H9 (cell line): Measurements from ENCODE around the gene ALDH9A1. TPM values are rescaled to one million over a fixed set of nuclear protein-coding genes. Genes with fewer than 3 reads are reported as not detected.

Experiments
- DNase-seq: peaks from one replicate; pipeline ENCODE4 v3.0.0-alpha.2; 2017
- H2AFZ ChIP-seq: one replicate; pipeline ENCODE4 v1.6.1; 2013; ENCODE audit warnings: mild to moderate bottlenecking, low read length, control low read depth, moderate library complexity
- H2AK5ac ChIP-seq: 2 replicates; pipeline ENCODE4 v1.6.1; 2013; ENCODE audit warnings: low read length, control low read depth, mixed read lengths; ENCODE audit not compliant: insufficient read length
- H2BK120ac ChIP-seq: one replicate; pipeline ENCODE4 v1.6.1; 2013; ENCODE audit warnings: low read depth, mild to moderate bottlenecking, low read length, control low read depth, inconsistent platforms; ENCODE audit not compliant: poor library complexity, severe bottlenecking
- H2BK12ac ChIP-seq: 2 replicates; pipeline ENCODE4 v1.6.1; 2013; ENCODE audit warnings: low read length, control low read depth, mixed read lengths, low read depth; ENCODE audit not compliant: insufficient read length
- H2BK15ac ChIP-seq: 2 replicates; pipeline ENCODE4 v1.6.1; 2013; ENCODE audit warnings: low read depth, low read length, control low read depth
- H2BK20ac ChIP-seq: one replicate; pipeline ENCODE4 v1.6.1; 2013; ENCODE audit warnings: low read depth, mild to moderate bottlenecking, low read length, control low read depth, inconsistent platforms; ENCODE audit not compliant: poor library complexity, severe bottlenecking
- H2BK5ac ChIP-seq: 2 replicates; pipeline ENCODE4 v1.6.1; 2013; ENCODE audit warnings: low read length, control low read depth, mixed read lengths; ENCODE audit not compliant: insufficient read length
- H3K14ac ChIP-seq: 2 replicates; pipeline ENCODE4 v1.6.1; 2013; ENCODE audit warnings: low read length, control low read depth; ENCODE audit not compliant: insufficient read depth
- H3K18ac ChIP-seq: 2 replicates; pipeline ENCODE4 v1.6.1; 2013; ENCODE audit warnings: low read depth, mild to moderate bottlenecking, mixed read lengths, low read length, control low read depth; ENCODE audit not compliant: insufficient read length
- H3K23ac ChIP-seq: 2 replicates; pipeline ENCODE4 v1.6.1; 2013; ENCODE audit warnings: low read length, control low read depth, mixed read lengths, low read depth; ENCODE audit not compliant: insufficient read length
- H3K23me2 ChIP-seq: 2 replicates; pipeline ENCODE4 v1.6.1; 2013; ENCODE audit warnings: low read depth, mild to moderate bottlenecking, mixed read lengths, low read length, control low read depth; ENCODE audit not compliant: insufficient read length, poor library complexity, severe bottlenecking
- H3K27ac ChIP-seq: 2 replicates; pipeline ENCODE4 v1.5.1; 2013; ENCODE audit warnings: low read length, control low read depth, mixed read lengths, low read depth; ENCODE audit not compliant: insufficient read length
- H3K27me3 ChIP-seq: 2 replicates; pipeline ENCODE4 v1.6.1; 2013; ENCODE audit warnings: low read length, control low read depth, inconsistent platforms; ENCODE audit not compliant: insufficient read depth
- H3K4ac ChIP-seq: 2 replicates; pipeline ENCODE4 v1.6.1; 2013; ENCODE audit warnings: low read depth, mild to moderate bottlenecking, control low read depth, inconsistent platforms, low read length, moderate library complexity
- H3K4me1 ChIP-seq: 2 replicates; pipeline ENCODE4 v1.6.1; 2013; ENCODE audit warnings: low read length, control low read depth, inconsistent platforms; ENCODE audit not compliant: insufficient read depth
- H3K4me2 ChIP-seq: 2 replicates; pipeline ENCODE4 v1.6.1; 2013; ENCODE audit warnings: low read length, control low read depth, mixed read lengths; ENCODE audit not compliant: insufficient read length, insufficient read depth
- H3K56ac ChIP-seq: 2 replicates; pipeline ENCODE4 v1.6.1; 2013; ENCODE audit warnings: low read depth, mild to moderate bottlenecking, mixed read lengths, low read length, control low read depth; ENCODE audit not compliant: insufficient read length
- H3K79me1 ChIP-seq: 2 replicates; pipeline ENCODE4 v1.6.1; 2013; ENCODE audit warnings: low read depth, mild to moderate bottlenecking, moderate library complexity, low read length, control low read depth, inconsistent platforms; ENCODE audit not compliant: insufficient read depth, poor library complexity, severe bottlenecking
- H3K79me2 ChIP-seq: 2 replicates; pipeline ENCODE4 v1.6.1; 2013; ENCODE audit warnings: low read length, control low read depth, inconsistent platforms; ENCODE audit not compliant: insufficient read depth
- H3K9ac ChIP-seq: 2 replicates; pipeline ENCODE4 v1.6.1; 2013; ENCODE audit warnings: low read length, control low read depth, mixed read lengths; ENCODE audit not compliant: insufficient read length; ENCODE audit errors: extremely low read depth
- H3K9me3 ChIP-seq: one replicate; pipeline ENCODE4 v1.6.1; 2013; ENCODE audit warnings: low read depth, low read length, inconsistent platforms; ENCODE audit not compliant: control insufficient read depth
- H3T11ph ChIP-seq: one replicate; pipeline ENCODE4 v1.6.1; 2013; ENCODE audit warnings: mild to moderate bottlenecking, low read length, control low read depth, inconsistent platforms
- H4K20me1 ChIP-seq: one replicate; pipeline ENCODE4 v1.6.1; 2013; ENCODE audit not compliant: control insufficient read depth, insufficient read length, insufficient read depth
- H4K5ac ChIP-seq: 2 replicates; pipeline ENCODE4 v1.6.1; 2013; ENCODE audit warnings: low read depth, mild to moderate bottlenecking, mixed read lengths, low read length, control low read depth; ENCODE audit not compliant: insufficient read length
- H4K8ac ChIP-seq: replicated peaks from 2 replicates; pipeline ENCODE4 v1.6.1; 2013; ENCODE audit warnings: low read length, control low read depth, mixed read lengths, low read depth; ENCODE audit not compliant: insufficient read length
- H4K91ac ChIP-seq: 2 replicates; pipeline ENCODE4 v1.6.1; 2013; ENCODE audit warnings: low read depth, mild to moderate bottlenecking, moderate library complexity, mixed read lengths, low read length, control low read depth; ENCODE audit not compliant: insufficient read length
- H3K27ac Mint-ChIP-seq, 3 experiments: 2 replicates in 2 of 3; 3 replicates in 1 of 3; pipeline ENCODE4 v1.8.0; 2020 to 2021; ENCODE audit warnings: mixed read lengths in 3 of 3, mild to moderate bottlenecking in 1 of 3, moderate library complexity in 1 of 3
- H3K27me3 Mint-ChIP-seq: 2 replicates; pipeline ENCODE4 v1.8.0; 2021; ENCODE audit warnings: low read depth, mild to moderate bottlenecking, moderate library complexity, mixed read lengths
- H3K36me3 Mint-ChIP-seq, 3 experiments: 2 replicates in 2 of 3; 3 replicates in 1 of 3; pipeline ENCODE4 v1.8.0; 2020 to 2021; ENCODE audit warnings: low read depth in 3 of 3, mixed read lengths in 3 of 3; ENCODE audit not compliant: insufficient read depth in 1 of 3
- H3K4me1 Mint-ChIP-seq, 2 experiments: 2 replicates each; pipeline ENCODE4 v1.8.0; 2020; ENCODE audit warnings: mixed read lengths in 2 of 2
- H3K4me3 Mint-ChIP-seq, 2 experiments: 2 replicates in 1 of 2; 3 replicates in 1 of 2; pipeline ENCODE4 v1.8.0; 2020 to 2021; ENCODE audit warnings: mild to moderate bottlenecking in 2 of 2, mixed read lengths in 2 of 2, moderate library complexity in 1 of 2
- H3K9me3 Mint-ChIP-seq, 2 experiments: 2 replicates in 1 of 2; 3 replicates in 1 of 2; pipeline ENCODE4 v1.8.0; 2020; ENCODE audit warnings: mild to moderate bottlenecking in 2 of 2, mixed read lengths in 2 of 2, moderate library complexity in 1 of 2
- WGBS: extraction: QIAGEN DNeasy Blood & Tissue Kit; methylation state at CpG from one replicate; pipeline ENCODE4 v1.1.7; 2013; ENCODE audit warnings: missing lambda C conversion rate, low lambda C conversion rate, mixed read lengths; ENCODE audit not compliant: insufficient read length; ENCODE audit errors: extremely low coverage; 5-methylcytosine and 5-hydroxymethylcytosine counted together
- total RNA-seq: library from RNA; stranded (reverse); gene quantifications from 2 replicates; pipeline ENCODE4 v1.2.1, GENCODE V29; 2021
- TF ChIP-seq, protein P1 (sequence below): fragments of 200-600 bp; sonication (generic); conservative IDR thresholded peaks from 3 replicates; pipeline ENCODE4 v1.8.0; 2021; ENCODE audit warnings: antibody characterized with exemption, mild to moderate bottlenecking

Gene ALDH9A1
- total RNA-seq, 1 experiment from 2014 or later = 55.0 TPM

DNA sequence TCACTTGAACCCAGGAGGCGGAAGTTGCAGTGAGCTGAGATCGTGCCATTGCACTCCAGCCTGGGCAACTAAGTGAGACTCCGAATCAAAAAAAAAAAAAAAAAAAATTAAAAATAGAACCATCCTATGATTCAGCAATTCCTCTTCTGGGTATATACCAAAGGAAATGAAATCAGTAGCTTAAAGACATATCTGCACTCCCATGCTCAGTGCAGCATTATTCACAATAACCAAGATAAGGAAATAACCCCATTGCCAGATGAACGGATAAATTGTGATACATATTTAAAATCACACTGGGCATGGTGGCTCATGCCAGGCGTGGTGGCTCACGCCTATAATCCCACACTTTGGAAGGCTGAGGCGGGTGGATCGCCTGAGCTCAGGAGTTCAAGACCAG, 23.8 kb downstream of the ALDH9A1 start:
- H3K4me3 Mint-ChIP-seq = no peak overlapping the region

More for the DNA sequence above, 23.8 kb downstream of the ALDH9A1 start:
- no peak overlapping the region for H2BK15ac ChIP-seq
- H3K79me1 ChIP-seq = no peaks in the 10 kb centered on the region
- Mint-ChIP-seq H3K27ac (no peak overlapping the region), H3K9me3 (peaks cover 2 to 5% of the 10 kb centered on the region in 2 experiments; a peak in 3 of 5 replicates), H3K4me1 (no peaks in the 10 kb centered on the region), H3K27me3 (no peaks in the 10 kb centered on the region), H3K36me3 (peaks cover 33 to 65% (median 59%) of the 10 kb centered on the region in 3 experiments; a peak in 6 of 7 replicates)
- no peak overlapping the region for H4K91ac ChIP-seq
- H3K18ac ChIP-seq = no peak overlapping the region
- H3K27me3 ChIP-seq = no peaks in the 10 kb centered on the region
- H4K20me1 ChIP-seq = no peaks in the 10 kb centered on the region
- H4K8ac ChIP-seq = no peak overlapping the region
- no peaks in the 10 kb centered on the region for H3K79me2 ChIP-seq
- H2AFZ ChIP-seq = no peak overlapping the region
- no peak overlapping the region for H2BK120ac ChIP-seq
- no peak overlapping the region for H3K9ac ChIP-seq
- DNase-seq = no peak
- no peak overlapping the region for H4K5ac ChIP-seq
- no peak overlapping the region for H3K14ac ChIP-seq
- no peak overlapping the region for H3K4me2 ChIP-seq
- no peak overlapping the region for H3T11ph ChIP-seq
- no peak overlapping the region for H2BK12ac ChIP-seq
- no peak overlapping the region for H2BK20ac ChIP-seq
- no peak overlapping the region for H2AK5ac ChIP-seq
- H3K56ac ChIP-seq = no peak overlapping the region
- no CpG with 5 or more reads among the region's 8 CpGs for WGBS
- H3K23me2 ChIP-seq = no peaks in the 10 kb centered on the region
- no peak overlapping the region for H2BK5ac ChIP-seq
- H3K27ac ChIP-seq = no peak overlapping the region
- H3K9me3 ChIP-seq = no peaks in the 10 kb centered on the region
- no peak overlapping the region for H3K23ac ChIP-seq
- H3K4ac ChIP-seq = no peak overlapping the region
- TF ChIP-seq, protein P1, sequence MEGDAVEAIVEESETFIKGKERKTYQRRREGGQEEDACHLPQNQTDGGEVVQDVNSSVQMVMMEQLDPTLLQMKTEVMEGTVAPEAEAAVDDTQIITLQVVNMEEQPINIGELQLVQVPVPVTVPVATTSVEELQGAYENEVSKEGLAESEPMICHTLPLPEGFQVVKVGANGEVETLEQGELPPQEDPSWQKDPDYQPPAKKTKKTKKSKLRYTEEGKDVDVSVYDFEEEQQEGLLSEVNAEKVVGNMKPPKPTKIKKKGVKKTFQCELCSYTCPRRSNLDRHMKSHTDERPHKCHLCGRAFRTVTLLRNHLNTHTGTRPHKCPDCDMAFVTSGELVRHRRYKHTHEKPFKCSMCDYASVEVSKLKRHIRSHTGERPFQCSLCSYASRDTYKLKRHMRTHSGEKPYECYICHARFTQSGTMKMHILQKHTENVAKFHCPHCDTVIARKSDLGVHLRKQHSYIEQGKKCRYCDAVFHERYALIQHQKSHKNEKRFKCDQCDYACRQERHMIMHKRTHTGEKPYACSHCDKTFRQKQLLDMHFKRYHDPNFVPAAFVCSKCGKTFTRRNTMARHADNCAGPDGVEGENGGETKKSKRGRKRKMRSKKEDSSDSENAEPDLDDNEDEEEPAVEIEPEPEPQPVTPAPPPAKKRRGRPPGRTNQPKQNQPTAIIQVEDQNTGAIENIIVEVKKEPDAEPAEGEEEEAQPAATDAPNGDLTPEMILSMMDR = no peak
- H3K4me1 ChIP-seq = no peaks in the 10 kb centered on the region
